ENCODE results near the gene YPEL4.

YPEL4 gene

DNA sequence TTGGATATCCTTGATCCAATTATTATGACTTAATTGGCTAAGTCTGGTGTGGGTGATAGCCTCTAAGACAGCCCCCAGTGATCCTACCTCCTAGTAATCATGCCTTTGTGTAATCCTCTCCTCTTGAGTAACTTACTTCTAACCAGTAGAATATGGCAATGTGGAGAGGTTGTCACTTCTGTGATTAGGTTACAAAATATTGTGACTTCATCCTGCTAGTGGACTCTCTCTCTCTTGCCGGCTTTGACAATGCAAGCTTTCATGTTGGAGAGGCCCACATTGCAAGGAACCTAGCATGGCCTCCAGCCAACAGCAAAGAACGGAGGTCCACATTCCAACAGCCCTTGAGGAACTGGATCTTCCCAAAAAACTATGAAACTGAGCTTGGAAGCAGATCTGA is 19.5 kb downstream of the YPEL4 start:
- no peak for DNase-seq

DNA sequence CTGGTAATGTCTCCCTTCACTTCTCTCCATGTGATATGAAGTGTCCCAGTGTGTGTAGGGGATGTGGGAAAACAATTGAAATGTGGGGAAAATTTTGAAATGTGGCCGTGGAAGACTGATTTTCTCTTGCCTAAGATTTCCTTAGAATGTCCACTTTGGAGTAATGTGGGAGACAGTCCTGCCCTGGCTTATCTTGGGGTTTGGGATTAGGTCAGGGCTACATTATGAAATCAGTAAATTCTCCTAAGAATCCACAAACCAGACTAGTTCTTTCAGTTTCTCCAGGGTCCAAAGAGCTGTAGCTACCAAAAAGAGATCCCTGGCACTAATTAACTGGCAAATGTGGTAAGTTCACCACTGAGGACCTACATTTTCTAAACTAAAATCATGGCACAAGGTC is 22.8 kb downstream of the YPEL4 start:
- no peak for DNase-seq

DNA sequence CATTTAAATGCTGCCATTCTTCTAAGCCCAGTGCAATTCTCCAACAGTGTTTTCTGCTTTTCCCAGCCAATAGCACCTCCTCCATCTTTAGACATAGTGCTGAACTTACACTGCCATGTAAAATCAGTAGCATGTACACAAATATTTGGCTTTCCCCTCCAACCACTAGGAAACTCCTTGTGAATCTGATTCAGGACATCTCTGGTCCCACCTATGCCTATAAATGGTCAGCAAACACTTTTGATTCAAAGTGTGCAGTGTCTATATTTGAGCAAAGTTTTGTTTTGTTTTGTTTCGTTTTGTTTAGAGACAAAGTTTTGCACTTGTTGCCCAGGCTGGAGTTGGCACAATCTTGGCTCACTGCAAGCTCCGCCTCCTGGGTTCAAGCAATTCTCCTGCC is 24.8 kb downstream of the YPEL4 start:
- DNase-seq = no peak

DNA sequence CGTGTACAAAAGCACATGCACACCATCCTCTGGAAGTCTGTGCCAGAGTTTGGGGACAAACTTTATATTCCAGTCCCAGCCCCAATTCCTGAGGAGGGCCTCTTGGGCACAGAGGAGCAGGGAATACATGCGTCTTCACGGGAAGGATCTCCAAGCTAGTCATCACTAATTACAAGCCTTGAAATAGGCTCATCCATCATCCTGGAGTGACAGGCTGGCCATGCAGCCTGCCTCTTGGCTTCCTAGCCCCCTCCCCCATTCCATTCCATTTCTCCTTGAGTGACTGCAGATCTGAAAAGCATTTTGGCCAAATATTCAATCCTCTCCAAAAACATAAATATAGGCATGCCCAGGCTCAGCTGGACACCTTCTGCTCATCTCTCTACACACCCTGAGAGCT is 27.4 kb downstream of the YPEL4 start:
- DNase-seq = no peak

DNA sequence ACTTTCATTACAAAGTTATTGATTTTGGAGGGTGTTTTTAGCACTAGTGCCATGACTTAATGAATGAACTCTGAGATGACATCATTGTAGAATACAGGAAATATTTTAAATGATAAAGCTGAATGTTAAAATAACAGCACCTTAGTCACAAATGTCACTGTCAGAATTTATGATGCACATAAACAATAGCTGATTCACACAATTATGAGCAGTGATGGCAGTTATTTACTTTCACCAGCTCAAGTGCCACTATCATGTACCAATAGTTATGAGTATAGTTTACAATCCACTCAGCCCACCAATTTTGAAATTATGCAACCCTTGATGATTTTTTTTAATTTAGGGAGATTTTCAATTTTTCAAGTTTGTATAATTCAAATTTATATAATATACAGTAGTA is 29.2 kb downstream of the YPEL4 start:
- DNase-seq = no peak

DNA sequence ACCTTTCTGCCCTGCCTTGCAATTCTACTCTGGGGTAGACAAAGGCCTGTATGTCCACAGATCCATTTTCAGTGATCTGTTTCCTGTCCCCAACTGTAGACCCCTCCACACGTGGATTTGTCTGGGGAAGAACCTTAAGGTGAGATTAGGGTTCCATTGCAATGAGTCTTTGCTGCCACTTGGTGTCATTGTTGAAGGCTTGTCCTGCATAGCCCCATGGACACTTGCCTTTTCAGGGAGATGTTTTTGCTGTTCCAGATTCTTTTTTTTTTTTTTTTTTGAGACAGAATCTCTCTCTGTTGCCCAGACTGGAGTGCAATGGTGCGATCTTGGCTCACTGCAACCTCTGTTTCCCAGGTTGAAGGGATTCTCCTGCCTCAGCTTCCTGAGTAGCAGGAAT is 30.4 kb downstream of the YPEL4 start:
- no peak for DNase-seq

DNA sequence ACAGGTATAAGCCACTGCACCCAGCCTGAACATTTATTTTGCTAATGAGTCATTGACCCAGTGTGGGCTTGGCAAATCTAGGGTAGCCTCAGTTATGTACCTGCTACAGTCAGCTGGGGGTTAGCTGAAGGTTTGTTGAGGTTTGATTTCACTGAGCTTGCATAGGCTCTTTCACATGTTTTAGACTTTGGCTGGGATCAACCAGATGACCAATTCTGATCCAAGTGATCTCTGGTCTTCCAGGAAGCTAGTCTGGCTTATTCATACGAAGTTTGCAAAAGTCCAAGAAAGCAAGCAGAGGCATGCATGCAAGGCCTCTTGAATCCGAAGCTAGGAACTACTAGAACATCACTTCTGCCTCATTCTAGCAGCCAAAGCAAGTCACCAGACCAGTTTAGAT is 31.3 kb downstream of the YPEL4 start:
- DNase-seq = no peak

DNA sequence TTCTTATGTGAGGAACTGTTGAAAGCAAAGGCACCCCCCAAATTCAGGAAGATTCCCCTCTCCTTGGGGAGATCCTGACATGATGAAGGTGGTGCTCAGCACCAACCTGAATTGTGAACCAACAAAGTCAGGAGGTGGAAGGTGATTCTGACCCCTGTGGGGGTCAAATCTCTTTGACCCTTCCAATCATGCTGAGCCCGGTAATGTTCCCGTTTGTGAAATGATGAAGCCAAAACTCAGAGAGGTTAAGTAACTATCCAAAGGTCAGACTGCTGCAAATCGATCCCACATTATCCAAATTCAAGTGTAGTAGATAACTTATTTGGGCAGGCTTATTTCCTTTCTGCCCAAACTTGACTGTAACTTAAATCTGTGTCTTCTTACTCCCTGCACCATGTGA is 33.1 kb downstream of the YPEL4 start:
- DNase-seq = no peak

DNA sequence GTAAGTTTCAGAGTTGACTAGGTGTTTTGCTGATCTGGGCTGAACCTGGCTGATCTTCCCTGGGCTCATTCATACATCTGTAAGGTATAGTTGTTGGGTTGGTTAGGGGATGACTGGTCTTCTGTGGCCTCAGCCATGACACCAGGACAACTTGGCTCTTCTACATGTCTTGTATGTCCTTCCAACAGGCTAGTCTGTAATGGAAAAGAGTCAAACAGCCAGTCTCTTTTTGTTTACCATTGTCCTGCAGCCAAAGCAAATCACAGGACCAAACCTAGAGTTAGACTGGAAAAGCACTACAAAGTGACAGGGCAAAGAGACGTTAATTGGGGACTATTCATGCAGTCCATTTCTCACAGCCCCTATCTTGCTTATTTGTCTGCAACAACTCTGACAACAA is 34.4 kb downstream of the YPEL4 start:
- DNase-seq = no peak

DNA sequence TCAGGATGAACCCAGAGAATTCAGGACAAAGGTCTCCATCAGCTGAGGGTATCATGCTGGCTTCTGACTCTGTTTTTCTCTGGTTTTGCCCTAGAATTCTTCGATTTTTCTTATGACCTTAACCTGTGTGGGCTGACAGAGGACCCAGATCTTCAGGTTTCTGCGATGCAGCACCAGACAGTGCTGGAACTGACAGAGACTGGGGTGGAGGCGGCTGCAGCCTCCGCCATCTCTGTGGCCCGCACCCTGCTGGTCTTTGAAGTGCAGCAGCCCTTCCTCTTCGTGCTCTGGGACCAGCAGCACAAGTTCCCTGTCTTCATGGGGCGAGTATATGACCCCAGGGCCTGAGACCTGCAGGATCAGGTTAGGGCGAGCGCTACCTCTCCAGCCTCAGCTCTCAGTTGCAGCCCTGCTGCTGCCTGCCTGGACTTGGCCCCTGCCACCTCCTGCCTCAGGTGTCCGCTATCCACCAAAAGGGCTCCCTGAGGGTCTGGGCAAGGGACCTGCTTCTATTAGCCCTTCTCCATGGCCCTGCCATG is 35.4 kb downstream of the YPEL4 start:
- DNase-seq = no peak

DNA sequence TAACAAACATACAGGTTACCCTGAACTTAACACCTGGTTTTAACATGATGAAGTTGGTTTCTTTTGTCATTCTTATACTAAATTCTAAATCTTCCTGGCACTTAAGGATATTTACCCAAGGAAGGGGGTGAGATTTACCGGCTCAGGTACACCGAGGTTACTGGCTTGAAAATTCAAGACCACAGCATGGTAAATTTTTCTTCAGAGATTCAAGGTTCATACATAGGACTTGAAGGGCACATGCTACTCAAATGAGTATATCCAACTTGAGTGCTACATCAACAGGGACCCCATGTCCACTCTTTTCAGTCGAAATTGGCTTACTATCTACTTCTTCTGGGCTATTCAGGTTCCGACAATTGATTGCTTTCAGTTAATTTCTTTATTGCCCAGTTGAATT is 39.5 kb downstream of the YPEL4 start:
- no peak for DNase-seq

DNA sequence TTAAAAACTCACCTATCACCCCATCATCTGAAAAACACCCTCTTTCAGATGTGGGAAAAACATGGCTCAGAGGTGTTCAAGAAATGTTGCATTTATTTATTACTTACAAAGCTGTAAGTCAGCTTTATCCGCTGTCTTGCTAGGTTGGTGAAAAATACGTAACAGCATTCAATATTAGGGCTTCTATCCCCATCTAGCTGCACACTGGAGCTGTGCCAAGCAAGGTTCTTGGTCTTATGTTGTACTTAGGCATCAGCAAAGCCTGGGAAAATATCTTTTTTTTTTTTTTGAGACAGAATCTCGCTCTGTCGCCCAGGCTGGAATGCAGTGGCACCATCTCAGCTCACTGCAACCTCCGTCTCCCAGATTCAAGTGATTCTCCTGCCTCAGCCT is 44.7 kb downstream of the YPEL4 start:
- DNase-seq = no peak

DNA sequence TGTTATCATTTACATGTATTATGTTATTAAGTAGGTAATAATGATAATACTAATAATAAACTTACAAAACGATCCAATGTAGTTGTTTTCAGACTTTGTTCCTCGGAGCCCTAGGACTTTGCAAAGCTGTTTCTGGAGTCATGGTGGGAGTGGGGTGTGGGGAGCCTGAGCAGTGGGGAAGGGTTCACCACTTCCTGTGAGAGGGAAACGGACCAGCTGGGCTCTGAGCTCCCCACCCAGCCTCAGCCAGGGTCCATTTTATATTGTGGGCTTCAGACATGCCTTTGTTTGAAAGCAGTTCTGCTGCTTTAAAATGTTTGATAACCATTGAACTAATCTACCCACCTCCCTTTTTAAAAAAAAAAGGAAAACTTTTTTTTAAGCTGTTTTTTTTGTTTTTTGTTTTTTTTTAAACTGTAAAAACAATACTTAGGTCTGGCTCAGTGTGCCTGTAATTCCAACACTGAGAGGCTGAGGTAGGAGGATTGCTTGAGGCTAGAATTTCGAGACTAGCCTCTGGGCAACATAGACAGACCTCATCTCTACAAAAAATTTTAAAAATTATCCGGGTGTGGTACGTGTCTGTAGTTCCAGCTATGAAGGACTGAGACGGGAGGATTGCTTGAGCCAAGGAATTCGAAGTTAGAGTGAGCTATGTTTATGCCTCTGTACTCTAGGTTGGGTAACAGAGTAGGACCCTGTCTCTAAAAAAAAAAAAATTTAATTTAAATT is 45.2 kb downstream of the YPEL4 start:
- no peak for DNase-seq

DNA sequence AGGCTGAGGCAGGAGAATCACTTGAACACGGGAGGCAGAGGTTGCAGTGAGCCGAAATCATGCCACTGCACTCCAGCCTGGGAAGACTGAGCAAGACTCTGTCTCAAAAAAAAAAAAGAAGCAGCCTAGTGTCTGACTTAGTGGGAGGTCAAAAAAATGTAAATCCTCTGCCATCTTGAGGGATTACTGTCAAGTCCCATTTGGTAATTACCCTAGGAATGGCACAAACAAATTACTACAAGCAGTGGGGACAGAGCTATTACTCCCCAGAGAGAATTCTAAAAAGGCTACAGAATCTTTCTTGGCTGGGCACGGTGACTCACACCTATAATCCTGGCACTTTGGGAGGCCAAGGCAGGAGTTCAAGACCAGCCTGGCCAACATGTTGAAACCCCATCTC is 48.4 kb downstream of the YPEL4 start:
- no peak for DNase-seq

DNA sequence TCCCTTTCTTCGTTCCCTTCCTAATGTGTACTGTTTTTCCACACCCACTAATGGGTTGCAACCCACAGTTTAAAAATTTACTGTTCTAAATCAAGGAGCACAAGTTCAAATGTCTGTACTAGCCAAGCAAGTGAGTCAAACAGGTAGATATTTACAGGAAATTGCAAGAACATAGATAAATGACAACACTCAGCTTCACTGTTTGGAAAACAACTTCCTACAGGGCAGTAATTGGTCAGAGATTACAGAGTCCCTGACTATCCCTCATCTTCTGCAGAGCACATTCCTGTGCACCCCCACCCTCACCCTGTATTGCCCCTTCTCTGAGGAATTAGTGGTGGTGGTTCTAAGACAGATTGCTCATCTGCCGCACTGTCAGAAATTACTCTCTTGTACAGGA is 50.3 kb downstream of the YPEL4 start:
- no peak for DNase-seq

DNA sequence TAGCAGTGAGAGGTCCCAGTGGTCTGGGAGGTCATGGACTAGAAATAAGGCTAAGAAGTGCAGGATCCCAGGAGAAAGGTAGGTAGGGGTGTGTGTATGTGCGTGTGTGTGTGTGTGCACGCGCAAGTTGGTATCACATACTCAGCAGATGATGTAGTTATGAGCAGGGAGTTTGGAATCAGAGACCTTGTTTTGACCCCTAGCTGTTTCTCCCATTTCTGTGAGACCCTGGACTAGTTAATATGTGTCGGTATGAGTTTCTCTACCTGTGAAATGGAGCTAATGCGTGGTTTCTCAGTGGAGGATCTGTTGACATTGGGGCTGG is 50.9 kb downstream of the YPEL4 start:
- DNase-seq = no peak

DNA sequence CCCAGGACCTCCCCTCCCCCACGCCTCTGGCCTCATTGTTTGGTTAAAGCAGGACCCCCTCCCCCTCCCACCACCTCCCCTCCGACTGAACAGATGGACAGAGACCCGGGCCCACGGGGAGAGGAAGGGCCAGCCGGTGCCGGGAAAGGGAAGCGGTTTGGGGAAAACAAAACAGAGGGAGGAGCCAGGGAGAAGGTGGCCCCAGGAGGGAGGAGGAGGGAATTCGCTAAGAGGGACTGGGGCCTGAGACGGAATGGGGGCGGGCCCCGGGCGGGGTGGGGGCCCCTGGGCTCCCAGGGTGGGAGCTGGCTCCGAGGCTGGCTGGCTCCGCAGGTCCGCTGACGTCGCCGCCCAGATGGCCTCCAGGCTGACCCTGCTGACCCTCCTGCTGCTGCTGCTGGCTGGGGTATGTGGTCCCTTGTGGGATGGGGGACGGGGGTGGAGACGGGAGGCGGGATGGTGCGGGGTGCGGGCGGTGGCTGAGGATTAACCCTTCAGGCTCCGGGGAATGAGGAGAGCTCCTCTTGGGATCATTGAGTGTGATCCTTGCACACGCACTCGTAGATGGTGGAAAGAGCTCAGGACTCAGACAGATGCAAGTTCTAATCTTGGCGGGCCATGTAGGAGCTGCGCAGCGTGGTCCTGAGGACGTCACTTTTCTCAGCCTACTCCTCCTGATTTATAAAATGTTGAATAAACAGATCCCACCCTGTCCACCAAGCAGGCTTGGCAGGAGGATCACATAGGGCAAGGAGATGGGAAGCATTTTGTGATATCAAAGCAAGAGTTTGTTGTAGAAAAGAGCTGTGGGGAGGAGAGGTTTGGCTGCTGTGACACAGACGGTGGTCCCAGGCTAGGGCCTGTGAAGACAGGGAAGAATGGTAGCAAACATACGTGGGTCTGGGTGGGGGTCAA is 51.5 kb downstream of the YPEL4 start:
- no peak for DNase-seq

DNA sequence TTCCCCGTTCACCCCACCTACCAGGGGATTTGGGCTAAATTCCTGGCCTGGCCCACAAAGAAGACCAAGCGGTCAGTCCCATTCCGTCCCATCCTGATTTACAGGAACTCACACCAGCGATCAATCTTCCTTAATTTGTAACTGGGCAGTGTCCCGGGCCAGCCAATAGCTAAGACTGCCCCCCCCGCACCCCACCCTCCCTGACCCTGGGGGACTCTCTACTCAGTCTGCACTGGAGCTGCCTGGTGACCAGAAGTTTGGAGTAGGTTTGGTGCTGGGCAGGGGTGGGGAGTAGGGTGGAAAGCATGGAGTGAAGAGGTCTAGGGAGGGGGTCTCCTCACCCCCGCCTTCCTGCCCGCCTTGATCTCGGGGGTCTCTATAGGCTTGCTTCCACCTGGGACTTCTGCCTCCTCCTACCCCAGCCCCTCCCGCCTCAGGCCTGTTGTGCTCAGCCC is 52.2 kb downstream of the YPEL4 start, which contains the start of gene SERPING1:
Gene SERPING1, plus strand, starts transcription at position 225 of the 455 bp plus-strand sequence. CDS start 586 bp downstream, outside the sequence.
- no peak for DNase-seq

DNA sequence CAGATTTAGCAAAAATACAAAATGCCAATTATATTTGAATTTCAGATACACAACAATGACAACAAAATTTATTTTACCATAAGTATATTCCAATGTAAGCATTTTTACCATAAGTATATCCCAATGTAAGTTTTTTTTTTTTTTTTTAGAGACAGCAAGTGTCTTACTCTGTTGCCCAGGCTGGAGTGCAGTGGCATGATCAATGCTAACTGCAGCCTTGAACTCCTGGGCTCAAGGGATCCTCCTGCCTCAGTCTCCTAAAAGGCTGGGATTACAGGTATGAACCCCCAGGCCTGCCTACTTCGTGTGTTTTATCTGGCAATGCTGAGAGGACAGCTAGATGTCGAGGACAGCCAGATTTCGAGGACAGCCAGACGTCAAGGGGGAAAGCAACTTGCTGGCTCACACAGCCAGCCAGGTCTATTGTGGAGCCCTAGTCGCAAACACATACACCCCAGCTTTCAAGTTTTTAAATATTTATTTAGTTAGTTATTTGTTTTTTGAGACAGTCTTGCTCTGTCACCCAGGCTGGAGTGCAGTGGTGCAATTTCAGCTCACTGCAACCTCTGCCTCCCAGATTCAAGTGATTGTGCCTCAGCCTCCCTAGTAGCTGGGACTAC is 53.3 kb downstream of the YPEL4 start:
- no peak for DNase-seq

All from activated naive CD4-positive, alpha-beta T cell treated with anti-CD3 and anti-CD28 coated beads, Interleukin-2, amount 50 U/mL, for 16 hours (primary cell).